Endothelial cell of umbilical vein (primary cell): ENCODE results near the gene CES1. TPM values are rescaled to one million over a fixed set of nuclear protein-coding genes. Genes with fewer than 3 reads are reported as not detected.

ENCODE experiments used
- BruUV-seq: library from RNA; stranded (reverse); fragments of 400-500 nt; replicated peaks from 2 replicates; lab custom pipeline; 2021; lab: Mats Ljungman, UMichigan
- CTCF ChIA-PET: fragments of 300-600, 350-600 bp; sonication (Branson Sonifier 250); formaldehyde crosslinking; loops from one replicate; lab custom pipeline; 2021; ENCODE audit warnings: antibody characterized with exemption, inconsistent platforms; lab: Charles Lee
- POLR2A ChIA-PET: fragments of 300-600, 350-600 bp; sonication (Branson Sonifier 250); formaldehyde crosslinking; loops from one replicate; lab custom pipeline; 2021; ENCODE audit warnings: antibody characterized with exemption, inconsistent platforms; lab: Charles Lee
- DNase-seq: peaks from one replicate; pipeline ENCODE4 v3.0.0-alpha.2; 2011; ENCODE audit warnings: low read depth, low spot score
- FAIRE-seq: peaks from 2 replicates; lab custom pipeline; 2011; peaks lifted over from hg19 to GRCh38; lab: Jason Lieb, UNC
- H2AFZ ChIP-seq: 2 replicates; pipeline ENCODE4 v1.6.0; 2012; ENCODE audit warnings: low read depth, low read length, control low read depth, inconsistent platforms
- H3K27ac ChIP-seq: 2 replicates; pipeline ENCODE4 v1.5.1; 2011; ENCODE audit warnings: low read depth, mild to moderate bottlenecking, control low read depth, low read length, moderate library complexity; ENCODE audit not compliant: insufficient read depth
- H3K27me3 ChIP-seq, 2 experiments: 2 replicates each; pipeline versions ENCODE4 v1.6.0 to v1.6.1; 2011; ENCODE audit warnings: low read length in 2 of 2, mixed read lengths in 1 of 2; ENCODE audit not compliant: control insufficient read depth in 2 of 2, insufficient read depth in 2 of 2
- H3K36me3 ChIP-seq, 2 experiments: 2 replicates in 1 of 2; 3 replicates in 1 of 2; pipeline ENCODE4 v1.5.1; 2011; ENCODE audit warnings: low read length in 2 of 2, mild to moderate bottlenecking in 1 of 2, moderate library complexity in 1 of 2; ENCODE audit not compliant: control insufficient read depth in 2 of 2, insufficient read depth in 2 of 2; ENCODE audit errors: extremely low read depth in 1 of 2
- H3K4me1 ChIP-seq: 3 replicates; pipeline ENCODE4 v1.5.1; 2011; ENCODE audit warnings: mild to moderate bottlenecking, low read length; ENCODE audit not compliant: control insufficient read depth, insufficient read depth; ENCODE audit errors: extremely low read depth
- H3K4me2 ChIP-seq: 2 replicates; pipeline ENCODE4 v1.6.1; 2011; ENCODE audit warnings: low read length, control low read depth, mixed read lengths; ENCODE audit not compliant: insufficient read depth
- H3K4me3 ChIP-seq, 3 experiments: fragments of 200-600 bp in 1 of 3; sonication (generic), shearing (Covaris generic) in 1 of 3; replicated peaks in 1 of 3; 2 replicates each; pipeline ENCODE4 v1.5.1; 2011 to 2016; ENCODE audit warnings: control low read depth in 3 of 3, low read length in 3 of 3, mild to moderate bottlenecking in 2 of 3, inconsistent platforms in 1 of 3, low read depth in 1 of 3, moderate library complexity in 1 of 3; ENCODE audit not compliant: insufficient read depth in 1 of 3
- H3K79me2 ChIP-seq: 2 replicates; pipeline ENCODE4 v1.6.0; 2012; ENCODE audit warnings: low read length, inconsistent platforms; ENCODE audit not compliant: control insufficient read depth, insufficient read depth
- H3K9ac ChIP-seq: replicated peaks from 2 replicates; pipeline ENCODE3; 2011; ENCODE audit warnings: low read length, control low read depth; ENCODE audit not compliant: insufficient read depth; ENCODE audit errors: extremely low read depth
- H3K9me1 ChIP-seq: replicated peaks from 3 replicates; pipeline ENCODE4 v1.6.0; 2011; ENCODE audit warnings: mild to moderate bottlenecking, low read length; ENCODE audit not compliant: control insufficient read depth, insufficient read depth; ENCODE audit errors: extremely low read depth
- H3K9me3 ChIP-seq: replicated peaks from 2 replicates; pipeline ENCODE4 v1.5.1; 2012; ENCODE audit warnings: low read length, inconsistent platforms; ENCODE audit not compliant: control insufficient read depth, insufficient read depth
- H4K20me1 ChIP-seq: replicated peaks from 2 replicates; pipeline ENCODE3; 2011; ENCODE audit warnings: mild to moderate bottlenecking, low read length; ENCODE audit not compliant: control insufficient read depth, insufficient read depth; ENCODE audit errors: extremely low read depth
- EZH2 ChIP-seq: IDR thresholded peaks from 2 replicates; pipeline ENCODE4 v1.6.1; 2012; ENCODE audit warnings: borderline replicate concordance, low read depth, mild to moderate bottlenecking, moderate library complexity, low read length, inconsistent platforms; ENCODE audit not compliant: severe bottlenecking
- GATA2 ChIP-seq: IDR thresholded peaks from 2 replicates; pipeline ENCODE4 v1.7.0; 2011; ENCODE audit warnings: low read depth, mild to moderate bottlenecking, moderate library complexity, mixed read lengths, low read length; ENCODE audit not compliant: insufficient read length, insufficient read depth
- JUN ChIP-seq: IDR thresholded peaks from 2 replicates; pipeline ENCODE4 v1.6.1; 2011; ENCODE audit warnings: borderline replicate concordance, low read depth; ENCODE audit not compliant: insufficient read length, insufficient read depth
- MYC ChIP-seq: IDR thresholded peaks from one replicate; pipeline ENCODE4 v1.6.1; 2011; ENCODE audit warnings: mild to moderate bottlenecking, low read depth, low read length
- POLR2A ChIP-seq: IDR thresholded peaks from 2 replicates; pipeline ENCODE4 v1.6.1; 2012; ENCODE audit warnings: low read depth, mild to moderate bottlenecking, control low read depth, low read length
- POLR2AphosphoS5 ChIP-seq: IDR thresholded peaks from 2 replicates; pipeline ENCODE4 v1.6.1; 2012; ENCODE audit warnings: low read depth, mild to moderate bottlenecking, control low read depth, low read length, moderate library complexity; ENCODE audit not compliant: insufficient read depth
- dilution Hi-C: fragments of 300-500 bp; cut with MboI; formaldehyde crosslinking; loops from one replicate; pipeline ENCODE4 v1.15.0; 2019; ENCODE audit warnings: low sequenced_read_pairs; ENCODE audit not compliant: extremely low pct_ligation_motif_present
- intact Hi-C: fragments of 100-400 bp; cut with micrococcal nuclease; formaldehyde crosslinking; loops from one replicate; pipeline ENCODE4 v1.10.0; 2022
- polyA plus RNA-seq, 4 experiments: library from polyadenylated mRNA; depleted of rRNA in 3 of 4; stranded (reverse) in 3 of 4; unstranded in 1 of 4; fragments of >200 nt; gene quantifications; 2 replicates each; pipeline versions ENCODE4 v1.2.1 to v1.2.3, GENCODE V29; 2011 to 2012; ENCODE audit warnings: missing spikeins in 1 of 4
- total RNA-seq: library from RNA; stranded (reverse); gene quantifications from 2 replicates; pipeline ENCODE4 v1.2.3, GENCODE V29; 2021
- TF ChIP-seq, protein P1 (sequence below), 2 donors: IDR thresholded peaks; 1 replicate in 1 of 2; 2 replicates in 1 of 2; pipeline ENCODE4 v1.5.1; 2011; ENCODE audit warnings: low read length in 2 of 2, mild to moderate bottlenecking in 2 of 2, moderate library complexity in 2 of 2, control low read depth in 1 of 2, inconsistent platforms in 1 of 2, low read depth in 1 of 2; ENCODE audit not compliant: insufficient read depth in 1 of 2; ENCODE audit errors: extremely low read depth in 1 of 2
- TF ChIP-seq, protein P2 (sequence below): IDR thresholded peaks from 2 replicates; pipeline ENCODE4 v1.6.1; 2011; ENCODE audit not compliant: insufficient read depth, insufficient read length

Gene CES1
- total and polyA plus RNA-seq, 2 donors (not counting 3 experiments of a cell fraction or from before 2014, with no cell fraction given): not detected

DNA sequence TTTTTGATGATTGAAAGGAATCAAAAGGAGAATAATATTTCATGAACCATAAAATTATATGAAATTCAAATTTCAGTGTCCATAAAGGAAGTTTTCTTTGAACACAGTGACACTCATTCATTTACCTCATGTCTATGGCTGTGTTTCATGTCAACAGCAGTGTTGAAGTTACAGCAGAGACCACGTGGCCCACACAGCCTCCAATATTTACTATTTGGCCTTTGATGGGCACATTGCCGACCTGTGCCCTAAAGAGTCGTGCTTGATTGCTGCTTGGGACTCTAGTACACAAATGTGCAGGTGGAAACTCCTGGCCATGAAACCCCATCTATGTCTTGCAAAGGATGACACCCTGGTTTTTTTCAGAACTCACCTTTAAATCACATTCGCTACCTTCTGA lies 57.0 kb downstream of the CES1 start:
- Histone ChIP-seq H3K4me1 (no peaks in the 10 kb centered on the region), H3K36me3 (no peaks in the 10 kb centered on the region), H3K79me2 (no peaks in the 10 kb centered on the region), H3K27me3 (no peaks in the 10 kb centered on the region), H2AFZ (no peak overlapping the region), H4K20me1 (no peaks in the 10 kb centered on the region), H3K4me2 (no peak overlapping the region), H3K27ac (no peak overlapping the region), H3K9me3 (no peaks in the 10 kb centered on the region), H3K9ac (no peak overlapping the region), H3K4me3 (no peak overlapping the region), H3K9me1 (no peaks in the 10 kb centered on the region)
- dilution Hi-C loops: no loop called here
- CTCF ChIA-PET: no interaction called here
- no peak for DNase-seq
- no peak for FAIRE-seq
- no peak for TF ChIP-seq MYC
- TF ChIP-seq JUN: no peak
- TF ChIP-seq, protein P1, sequence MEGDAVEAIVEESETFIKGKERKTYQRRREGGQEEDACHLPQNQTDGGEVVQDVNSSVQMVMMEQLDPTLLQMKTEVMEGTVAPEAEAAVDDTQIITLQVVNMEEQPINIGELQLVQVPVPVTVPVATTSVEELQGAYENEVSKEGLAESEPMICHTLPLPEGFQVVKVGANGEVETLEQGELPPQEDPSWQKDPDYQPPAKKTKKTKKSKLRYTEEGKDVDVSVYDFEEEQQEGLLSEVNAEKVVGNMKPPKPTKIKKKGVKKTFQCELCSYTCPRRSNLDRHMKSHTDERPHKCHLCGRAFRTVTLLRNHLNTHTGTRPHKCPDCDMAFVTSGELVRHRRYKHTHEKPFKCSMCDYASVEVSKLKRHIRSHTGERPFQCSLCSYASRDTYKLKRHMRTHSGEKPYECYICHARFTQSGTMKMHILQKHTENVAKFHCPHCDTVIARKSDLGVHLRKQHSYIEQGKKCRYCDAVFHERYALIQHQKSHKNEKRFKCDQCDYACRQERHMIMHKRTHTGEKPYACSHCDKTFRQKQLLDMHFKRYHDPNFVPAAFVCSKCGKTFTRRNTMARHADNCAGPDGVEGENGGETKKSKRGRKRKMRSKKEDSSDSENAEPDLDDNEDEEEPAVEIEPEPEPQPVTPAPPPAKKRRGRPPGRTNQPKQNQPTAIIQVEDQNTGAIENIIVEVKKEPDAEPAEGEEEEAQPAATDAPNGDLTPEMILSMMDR (IDR thresholded peaks at IDR 0.05; ENCODE audit: extremely low read depth in 1 of 2, insufficient read depth in 1 of 2, low read depth in 1 of 2, low read length in 2 of 2): no peak
- TF ChIP-seq, protein P2, sequence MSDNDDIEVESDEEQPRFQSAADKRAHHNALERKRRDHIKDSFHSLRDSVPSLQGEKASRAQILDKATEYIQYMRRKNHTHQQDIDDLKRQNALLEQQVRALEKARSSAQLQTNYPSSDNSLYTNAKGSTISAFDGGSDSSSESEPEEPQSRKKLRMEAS: no peak
- no peak for TF ChIP-seq POLR2AphosphoS5
- no peak for TF ChIP-seq GATA2
- TF ChIP-seq EZH2: no peak
- TF ChIP-seq POLR2A: no peak
- BruUV-seq: no TSS peak
- intact Hi-C loops: no loop called here
- POLR2A ChIA-PET: no interaction called here
